Vagina (tissue), 2 donors: ENCODE measurements around the gene EHBP1L1. TPM values are rescaled to one million over a fixed set of nuclear protein-coding genes. Genes with fewer than 3 reads are reported as not detected.

Experiments
- DNase-seq, 2 donors: peaks; one replicate each; pipeline ENCODE4 v3.0.0-alpha.2; 2017; ENCODE audit errors: extremely low spot score in 2 of 2
- H3K27ac ChIP-seq: fragments of 200-600 bp; sonication (generic); one replicate; pipeline ENCODE4 v1.5.1; 2019
- H3K27me3 ChIP-seq: fragments of 200-600 bp; sonication (generic); one replicate; pipeline ENCODE4 v1.5.1; 2019
- H3K36me3 ChIP-seq, 2 donors: fragments of 200-600 bp; sonication (generic); one replicate each; pipeline ENCODE4 v1.5.1; 2017 to 2019
- H3K4me1 ChIP-seq: fragments of 200-600 bp; sonication (generic); one replicate; pipeline ENCODE4 v1.5.1; 2019
- H3K4me3 ChIP-seq, 2 donors: fragments of 200-600 bp; sonication (generic); 1 replicate in 1 of 2; 2 replicates in 1 of 2; pipeline ENCODE4 v1.5.1; 2016 to 2019
- H3K9me3 ChIP-seq: fragments of 200-600 bp; sonication (generic); one replicate; pipeline ENCODE4 v1.5.1; 2019
- POLR2A ChIP-seq, 2 donors: fragments of 450-650 bp; IDR thresholded peaks; one replicate each; pipeline ENCODE4 v1.6.1; 2017; ENCODE audit warnings: antibody characterized with exemption in 2 of 2, mild to moderate bottlenecking in 2 of 2, moderate library complexity in 2 of 2
- POLR2AphosphoS5 ChIP-seq, 2 donors: sonication (generic); formaldehyde crosslinking; IDR thresholded peaks; one replicate each; pipeline ENCODE4 v1.9.0; 2017; ENCODE audit warnings: antibody characterized with exemption in 2 of 2, mild to moderate bottlenecking in 2 of 2, low read depth in 1 of 2; ENCODE audit not compliant: insufficient read depth in 1 of 2
- intact Hi-C: fragments of 100-400 bp; cut with DNase I; formaldehyde crosslinking; loops from one replicate; pipeline ENCODE4 v1.15.1; 2023
- total RNA-seq: library from RNA; depleted of rRNA; stranded (reverse); fragments of >200 nt; gene quantifications from one replicate; pipeline ENCODE4 v1.2.3, GENCODE V29; 2016
- TF ChIP-seq, protein P1 (sequence below), 3 experiments: fragments of 450-650 bp in 2 of 3; fragments of 200-600 bp in 1 of 3; sonication (generic) in 1 of 3; IDR thresholded peaks; one replicate each; pipeline ENCODE4 v1.5.1; 2017 to 2019; ENCODE audit warnings: antibody characterized with exemption in 3 of 3, mild to moderate bottlenecking in 2 of 3, moderate library complexity in 2 of 3

EHBP1L1 gene
- total RNA-seq, 1 donor from 2014 or later = 123 TPM

DNA sequence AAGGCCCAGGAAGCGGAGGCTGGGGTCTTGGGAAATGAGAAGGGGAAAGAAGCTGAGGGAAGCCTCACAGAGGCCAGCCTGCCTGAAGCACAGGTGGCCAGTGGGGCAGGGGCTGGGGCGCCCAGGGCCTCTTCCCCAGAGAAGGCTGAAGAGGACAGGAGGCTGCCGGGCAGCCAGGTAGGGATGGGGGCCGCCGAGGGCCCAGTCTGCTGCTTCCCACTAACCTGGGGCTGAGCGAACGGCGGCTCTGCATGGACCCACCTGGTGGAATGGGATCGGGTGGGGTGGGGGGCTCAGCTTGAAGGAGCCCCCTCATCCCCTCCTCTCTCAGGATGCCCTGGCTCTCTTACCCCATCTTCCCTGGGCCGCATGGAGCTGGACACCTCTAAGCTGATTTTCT lies 7.7 kb downstream of the EHBP1L1 start:
- DNase-seq = no peak
- Histone ChIP-seq H3K27me3 (no peaks in the 10 kb centered on the region), H3K4me3 (no peak overlapping the region), H3K9me3 (no peaks in the 10 kb centered on the region), H3K36me3 (peaks cover 3 to 43% of the 10 kb centered on the region in 2 donors), H3K27ac (no peak overlapping the region), H3K4me1 (peaks cover 17% of the 10 kb centered on the region)
- TF ChIP-seq POLR2AphosphoS5 (IDR thresholded peaks at IDR 0.05; ENCODE audit: insufficient read depth in 1 of 2, low read depth in 1 of 2) = no peak
- TF ChIP-seq POLR2A (IDR thresholded peaks at IDR 0.05) = no peak
- TF ChIP-seq, protein P1, sequence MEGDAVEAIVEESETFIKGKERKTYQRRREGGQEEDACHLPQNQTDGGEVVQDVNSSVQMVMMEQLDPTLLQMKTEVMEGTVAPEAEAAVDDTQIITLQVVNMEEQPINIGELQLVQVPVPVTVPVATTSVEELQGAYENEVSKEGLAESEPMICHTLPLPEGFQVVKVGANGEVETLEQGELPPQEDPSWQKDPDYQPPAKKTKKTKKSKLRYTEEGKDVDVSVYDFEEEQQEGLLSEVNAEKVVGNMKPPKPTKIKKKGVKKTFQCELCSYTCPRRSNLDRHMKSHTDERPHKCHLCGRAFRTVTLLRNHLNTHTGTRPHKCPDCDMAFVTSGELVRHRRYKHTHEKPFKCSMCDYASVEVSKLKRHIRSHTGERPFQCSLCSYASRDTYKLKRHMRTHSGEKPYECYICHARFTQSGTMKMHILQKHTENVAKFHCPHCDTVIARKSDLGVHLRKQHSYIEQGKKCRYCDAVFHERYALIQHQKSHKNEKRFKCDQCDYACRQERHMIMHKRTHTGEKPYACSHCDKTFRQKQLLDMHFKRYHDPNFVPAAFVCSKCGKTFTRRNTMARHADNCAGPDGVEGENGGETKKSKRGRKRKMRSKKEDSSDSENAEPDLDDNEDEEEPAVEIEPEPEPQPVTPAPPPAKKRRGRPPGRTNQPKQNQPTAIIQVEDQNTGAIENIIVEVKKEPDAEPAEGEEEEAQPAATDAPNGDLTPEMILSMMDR (IDR thresholded peaks at IDR 0.05) = no peak
- intact Hi-C loops = no loop called here

DNA sequence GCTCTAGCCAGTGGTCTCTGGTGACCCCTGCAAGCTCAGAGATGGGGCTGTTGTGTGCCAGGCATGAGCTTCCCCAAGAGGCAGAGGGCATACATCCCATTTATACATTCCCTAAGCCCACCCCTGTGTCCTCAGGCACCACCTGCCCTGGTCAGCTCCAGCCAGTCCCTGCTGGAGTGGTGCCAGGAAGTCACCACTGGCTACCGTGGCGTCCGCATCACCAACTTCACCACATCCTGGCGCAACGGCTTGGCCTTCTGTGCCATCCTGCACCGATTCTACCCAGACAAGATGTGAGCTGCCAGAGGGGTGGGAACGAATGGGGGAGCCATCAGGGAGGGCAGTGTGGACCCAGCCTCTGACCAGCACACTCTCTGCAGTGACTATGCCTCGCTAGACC lies 8.3 kb downstream of the EHBP1L1 start:
- Histone ChIP-seq H3K4me1 (peaks cover 12% of the 10 kb centered on the region), H3K9me3 (no peaks in the 10 kb centered on the region), H3K36me3 (peaks cover 3 to 43% of the 10 kb centered on the region in 2 donors), H3K27me3 (no peaks in the 10 kb centered on the region), H3K4me3 (no peak overlapping the region), H3K27ac (no peak overlapping the region)
- TF ChIP-seq POLR2A (IDR thresholded peaks at IDR 0.05) (no peak), POLR2AphosphoS5 (IDR thresholded peaks at IDR 0.05; ENCODE audit: insufficient read depth in 1 of 2, low read depth in 1 of 2) (no peak)
- TF ChIP-seq, protein P1 (IDR thresholded peaks at IDR 0.05) = no peak
- intact Hi-C loops = no loop called here
- DNase-seq = no peak

DNA sequence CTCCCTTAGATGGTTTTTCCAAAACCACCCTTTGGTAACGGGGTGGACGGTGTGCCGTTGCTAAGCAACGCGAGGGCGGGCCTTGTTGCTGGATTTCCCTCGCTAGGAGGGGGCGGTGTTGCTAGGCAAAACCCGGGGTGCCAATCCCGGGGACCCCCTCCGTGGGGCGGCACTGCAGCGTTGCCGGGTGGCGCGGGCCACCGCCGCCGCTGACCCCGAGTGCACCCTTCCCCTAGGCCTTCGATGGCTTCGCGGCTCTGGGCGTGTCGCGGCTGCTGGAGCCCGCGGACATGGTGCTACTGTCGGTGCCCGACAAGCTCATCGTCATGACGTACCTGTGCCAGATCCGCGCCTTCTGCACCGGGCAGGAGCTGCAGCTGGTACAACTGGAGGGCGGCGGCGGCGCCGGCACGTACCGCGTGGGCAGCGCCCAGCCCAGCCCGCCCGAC lies 8.9 kb downstream of the EHBP1L1 start:
- no peak for DNase-seq
- H3K36me3 ChIP-seq = peaks cover 3 to 38% of the 10 kb centered on the region in 2 donors
- no peak for TF ChIP-seq POLR2A (IDR thresholded peaks at IDR 0.05)
- TF ChIP-seq POLR2AphosphoS5 (IDR thresholded peaks at IDR 0.05; ENCODE audit: insufficient read depth in 1 of 2, low read depth in 1 of 2) = no peak
- TF ChIP-seq, protein P1 (IDR thresholded peaks at IDR 0.05) = no peak
- no peaks in the 10 kb centered on the region for H3K27me3 ChIP-seq
- peaks cover 11% of the 10 kb centered on the region for H3K4me1 ChIP-seq
- H3K27ac ChIP-seq = no peak overlapping the region
- H3K4me3 ChIP-seq = no peak overlapping the region
- intact Hi-C loops = no loop called here
- no peaks in the 10 kb centered on the region for H3K9me3 ChIP-seq

DNA sequence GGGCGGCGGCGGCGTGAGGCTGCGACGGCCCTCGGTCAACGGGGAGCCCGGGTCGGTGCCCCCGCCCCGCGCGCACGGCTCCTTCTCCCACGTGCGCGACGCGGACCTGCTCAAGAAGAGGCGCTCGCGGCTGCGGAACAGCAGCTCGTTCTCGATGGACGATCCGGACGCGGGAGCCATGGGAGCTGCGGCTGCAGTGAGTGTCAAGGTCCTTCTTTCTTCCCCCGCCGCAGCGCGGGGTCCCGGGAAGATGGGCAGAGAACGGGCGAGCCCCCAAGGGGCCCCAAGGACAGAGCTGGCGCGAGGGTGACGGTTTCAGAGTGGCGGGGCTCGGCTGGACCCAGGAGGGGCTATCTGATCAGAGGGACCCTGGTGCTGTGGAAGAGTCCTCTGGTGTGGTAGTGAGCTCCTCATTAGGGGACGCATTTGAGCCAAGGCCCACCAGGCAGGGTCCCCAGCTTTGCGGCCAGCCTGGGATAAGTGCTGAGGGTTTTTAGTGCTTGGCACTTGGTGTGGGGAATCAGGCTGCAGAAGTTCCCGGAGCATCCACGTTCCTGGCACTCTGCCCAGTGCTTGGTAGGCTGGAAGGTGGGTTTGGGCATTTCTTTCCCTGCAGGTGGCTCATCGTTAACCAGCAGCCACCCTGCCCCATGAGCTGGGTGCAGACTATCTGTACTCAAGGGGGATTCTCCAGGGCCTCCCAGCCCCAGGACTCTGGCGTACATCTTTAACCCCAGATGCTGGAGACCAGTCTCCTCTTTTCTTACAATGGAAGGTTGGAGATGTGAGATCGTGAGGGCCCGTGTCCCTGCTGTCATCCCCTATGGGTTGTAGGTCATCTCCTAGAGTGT lies 9.8 kb downstream of the EHBP1L1 start:
- Histone ChIP-seq H3K27ac (no peak overlapping the region), H3K9me3 (no peaks in the 10 kb centered on the region), H3K4me1 (peaks cover 11% of the 10 kb centered on the region), H3K27me3 (no peaks in the 10 kb centered on the region), H3K4me3 (no peak overlapping the region), H3K36me3 (peaks cover 3 to 29% of the 10 kb centered on the region in 2 donors)
- DNase-seq = no peak
- intact Hi-C loops = no loop called here
- TF ChIP-seq POLR2AphosphoS5 (IDR thresholded peaks at IDR 0.05; ENCODE audit: insufficient read depth in 1 of 2, low read depth in 1 of 2) = no peak

DNA sequence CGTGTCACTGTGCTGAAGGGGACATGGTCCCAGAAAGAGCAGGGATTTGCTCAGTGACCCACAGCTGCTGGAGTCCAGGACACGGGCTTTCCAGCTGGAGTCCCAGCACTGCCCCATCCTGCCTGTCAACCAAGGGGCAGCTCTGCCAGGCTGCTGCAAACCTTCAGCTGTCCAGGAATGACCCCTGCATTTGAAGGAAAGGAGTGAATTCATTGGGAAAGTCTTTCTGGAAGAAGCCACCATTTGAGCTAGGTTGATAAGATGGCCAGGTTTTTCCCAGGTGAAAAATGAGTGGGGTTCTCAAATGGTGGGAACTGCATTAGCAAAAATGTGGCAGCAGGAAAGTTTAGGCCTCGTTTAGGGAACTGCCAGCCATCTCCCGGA lies 10.4 kb downstream of the EHBP1L1 start:
- no peaks in the 10 kb centered on the region for H3K9me3 ChIP-seq
- TF ChIP-seq, protein P1 (IDR thresholded peaks at IDR 0.05) = no peak
- TF ChIP-seq POLR2A (IDR thresholded peaks at IDR 0.05) (no peak), POLR2AphosphoS5 (IDR thresholded peaks at IDR 0.05; ENCODE audit: insufficient read depth in 1 of 2, low read depth in 1 of 2) (no peak)
- no peak overlapping the region for H3K4me3 ChIP-seq
- H3K36me3 ChIP-seq = peaks cover 0 to 26% of the 10 kb centered on the region in 2 donors
- intact Hi-C loops = no loop called here
- no peak for DNase-seq
- no peak overlapping the region for H3K27ac ChIP-seq
- H3K4me1 ChIP-seq = peaks cover 11% of the 10 kb centered on the region
- no peaks in the 10 kb centered on the region for H3K27me3 ChIP-seq
